Gastroesophageal sphincter (tissue), 4 donors: Measurements from ENCODE around the gene TOMM40. TPM values are rescaled to one million over a fixed set of nuclear protein-coding genes. Genes with fewer than 3 reads are reported as not detected.
"Not testable (repeated sequence)": the region's sequence is repeated elsewhere in the genome, so short reads cannot be mapped to it uniquely, and the experiment has no call there.

Source experiments
- ATAC-seq: fragments of 150-250 bp; one replicate; pipeline ENCODE4 v1.9.1; 2016; ENCODE audit warnings: mild to moderate bottlenecking, moderate library complexity
- H3K27ac ChIP-seq, 4 donors: fragments of 200-600 bp; sonication (generic) in 3 of 4; 1 replicate in 3 of 4; 2 replicates in 1 of 4; pipeline ENCODE4 v1.5.1; 2016 to 2019
- H3K27me3 ChIP-seq: fragments of 200-600 bp; sonication (generic); one replicate; pipeline ENCODE4 v1.5.1; 2019
- H3K36me3 ChIP-seq, 2 donors: fragments of 200-600 bp; sonication (generic); one replicate each; pipeline ENCODE4 v1.5.1; 2019; ENCODE audit warnings: control low read depth in 1 of 2
- H3K4me1 ChIP-seq, 3 donors: fragments of 200-600 bp; sonication (generic); 1 replicate in 2 of 3; 2 replicates in 1 of 3; pipeline ENCODE4 v1.5.1; 2016 to 2019; ENCODE audit warnings: control low read depth in 2 of 3
- H3K4me3 ChIP-seq, 2 donors: fragments of 200-600 bp; sonication (generic); one replicate each; pipeline ENCODE4 v1.5.1; 2019; ENCODE audit warnings: mild to moderate bottlenecking in 1 of 2, moderate library complexity in 1 of 2
- H3K9me3 ChIP-seq, 3 donors: fragments of 200-600 bp; sonication (generic); one replicate each; pipeline ENCODE4 v1.5.1; 2017 to 2019; ENCODE audit warnings: control low read depth in 2 of 3
- CTCF ChIP-seq, 4 experiments: fragments of 200-600 bp in 2 of 4; fragments of 450-650 bp in 2 of 4; sonication (generic) in 1 of 4; IDR thresholded peaks; one replicate each; pipeline ENCODE4 v1.5.1; 2017 to 2019; ENCODE audit warnings: antibody characterized with exemption in 4 of 4, mild to moderate bottlenecking in 2 of 4, moderate library complexity in 2 of 4
- EP300 ChIP-seq: sonication (generic); formaldehyde crosslinking; IDR thresholded peaks from one replicate; pipeline ENCODE4 v1.6.1; 2017; ENCODE audit warnings: antibody characterized with exemption, mild to moderate bottlenecking
- POLR2A ChIP-seq, 2 donors: fragments of 450-650 bp; IDR thresholded peaks; one replicate each; pipeline ENCODE4 v1.6.1; 2017; ENCODE audit warnings: antibody characterized with exemption in 2 of 2, mild to moderate bottlenecking in 2 of 2, moderate library complexity in 1 of 2
- POLR2AphosphoS5 ChIP-seq: sonication (generic); formaldehyde crosslinking; IDR thresholded peaks from one replicate; pipeline ENCODE4 v1.6.1; 2017; ENCODE audit warnings: antibody characterized with exemption
- WGBS, 2 donors: methylation state at CpG; one replicate each; pipeline ENCODE4 v1.1.5; 2018; ENCODE audit warnings: low coverage in 1 of 2; 5-methylcytosine and 5-hydroxymethylcytosine counted together
- total RNA-seq, 4 donors: library from RNA; depleted of rRNA; stranded (reverse); fragments of >200 nt; gene quantifications; one replicate each; pipeline ENCODE4 v1.1.0, GENCODE V29; 2016

Gene TOMM40
- total RNA-seq, 4 donors from 2014 or later = 30.7 to 41.2 (median 33.7) TPM

- no peaks in the 10 kb centered on the region for H3K9me3 ChIP-seq
Observed at GRCh38 chr19:44851427-44851826, 39.6 kb upstream of the TOMM40 start.

DNA sequence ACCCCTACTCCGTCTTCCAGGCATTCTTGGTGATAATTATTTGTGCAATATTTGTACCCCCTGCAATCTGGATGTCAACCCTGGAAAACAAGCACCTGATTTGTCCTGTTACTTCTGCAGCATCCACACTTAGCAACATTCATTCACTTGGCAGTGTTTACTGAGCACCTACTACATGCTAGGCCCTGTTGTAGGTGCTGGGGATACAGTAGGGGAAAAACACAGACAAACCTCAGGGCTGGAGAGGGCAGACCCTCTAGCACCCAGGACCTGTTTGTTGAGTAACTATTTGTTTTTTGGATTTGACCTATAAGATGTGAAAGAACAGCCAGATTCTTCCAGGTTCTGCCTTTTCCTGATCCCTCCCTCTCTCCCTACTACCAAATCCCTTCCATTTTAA, 35.4 kb upstream of the TOMM40 start:
- Histone ChIP-seq H3K27me3 (no peaks in the 10 kb centered on the region), H3K9me3 (no peaks in the 10 kb centered on the region), H3K4me1 (peaks cover 0 to 22% (median 0%) of the 10 kb centered on the region in 3 donors), H3K27ac (peak overlapping the region in 2 of 4 donors; percentile 15 to 42), H3K4me3 (no peak overlapping the region), H3K36me3 (peaks cover 0 to 22% of the 10 kb centered on the region in 2 donors)
- WGBS, 2 donors = 83 to 100% methylated on average over 1 of the region's 1 CpG
- ATAC-seq = no peak
- TF ChIP-seq POLR2AphosphoS5 (no peak), POLR2A (IDR thresholded peaks at IDR 0.05) (no peak), EP300 (no peak), CTCF (IDR thresholded peaks at IDR 0.05) (no peak)

More at GRCh38 chr19:44851427-44851826, 39.6 kb upstream of the TOMM40 start:
- 83 to 100% methylated on average over 1 to 2 of the region's 2 CpGs for WGBS, 2 donors
- peaks cover 0 to 40% (median 10%) of the 10 kb centered on the region in 3 donors for H3K4me1 ChIP-seq
- no peak for TF ChIP-seq CTCF (IDR thresholded peaks at IDR 0.05)
- no peak for TF ChIP-seq POLR2AphosphoS5
- no peak for TF ChIP-seq POLR2A (IDR thresholded peaks at IDR 0.05)
- no peak for TF ChIP-seq EP300
- H3K36me3 ChIP-seq = peaks cover 0 to 13% of the 10 kb centered on the region in 2 donors
- ATAC-seq = no peak
- H3K4me3 ChIP-seq = no peak overlapping the region
- H3K27ac ChIP-seq = peak overlapping the region in 1 of 4 donors; percentile 96
- H3K27me3 ChIP-seq = no peaks in the 10 kb centered on the region

DNA sequence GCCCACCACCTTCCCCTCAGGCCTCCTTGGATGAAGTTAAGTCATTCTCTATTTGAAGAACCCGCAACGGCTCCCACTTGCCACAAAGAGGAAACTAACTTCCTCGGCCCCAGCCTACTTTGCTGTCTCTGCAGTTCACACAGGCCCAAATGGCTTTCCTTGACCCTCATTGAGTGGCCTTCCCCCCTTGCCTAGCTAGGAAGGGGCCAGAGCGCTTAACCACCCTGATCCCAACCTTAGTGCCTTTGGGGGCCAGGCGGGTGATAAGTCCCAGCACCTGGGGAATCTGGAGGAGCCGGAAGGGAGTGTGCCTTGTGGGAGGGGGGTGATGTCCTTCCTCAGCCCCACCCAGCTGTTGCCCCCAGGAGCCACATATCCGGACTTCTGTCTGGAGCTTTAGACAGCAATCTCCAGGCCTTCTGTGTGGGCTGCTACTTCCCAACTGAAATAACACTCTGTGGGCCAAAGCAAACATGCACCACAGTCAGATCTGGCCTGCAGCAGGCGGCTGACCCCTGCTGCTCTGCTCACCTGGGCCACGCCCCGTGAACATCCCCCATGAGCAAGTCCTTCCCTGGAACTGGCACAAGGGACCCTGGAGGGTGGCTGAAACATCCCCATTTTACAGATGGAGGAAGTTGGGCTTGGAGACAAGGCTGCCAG, 34.5 kb upstream of the TOMM40 start:
- Histone ChIP-seq H3K27me3 (no peaks in the 10 kb centered on the region), H3K4me3 (no peak overlapping the region), H3K4me1 (peaks cover 0 to 16% (median 0%) of the 10 kb centered on the region in 3 donors), H3K27ac (peak overlapping the region in 3 of 4 donors; percentile 15 to 42 (median 18)), H3K9me3 (no peaks in the 10 kb centered on the region), H3K36me3 (peaks cover 0 to 23% of the 10 kb centered on the region in 2 donors)
- 52 to 70% methylated on average over 2 to 4 of the region's 10 CpGs for WGBS, 2 donors
- no peak for ATAC-seq
- TF ChIP-seq CTCF (IDR thresholded peaks at IDR 0.05) (no peak), POLR2A (IDR thresholded peaks at IDR 0.05) (no peak), EP300 (no peak), POLR2AphosphoS5 (no peak)

GRCh38 chr19:44857837-44858236, 33.2 kb upstream of the TOMM40 start:
- peaks cover 0 to 16% (median 0%) of the 10 kb centered on the region in 3 donors for H3K4me1 ChIP-seq
- TF ChIP-seq EP300 = no peak
- no peak for TF ChIP-seq POLR2AphosphoS5
- TF ChIP-seq POLR2A (IDR thresholded peaks at IDR 0.05) = no peak
- no peak for TF ChIP-seq CTCF (IDR thresholded peaks at IDR 0.05)
- no peaks in the 10 kb centered on the region for H3K27me3 ChIP-seq
- 84 to 87% methylated on average over 4 of the region's 4 CpGs for WGBS, 2 donors
- no peak for ATAC-seq
- peaks cover 0 to 22% of the 10 kb centered on the region in 2 donors for H3K36me3 ChIP-seq
- H3K4me3 ChIP-seq = no peak overlapping the region
- no peak overlapping the region for H3K27ac ChIP-seq
- no peaks in the 10 kb centered on the region for H3K9me3 ChIP-seq

- WGBS, 2 donors = 89 to 90% methylated on average over 3 of the region's 3 CpGs
- H3K36me3 ChIP-seq = peaks cover 0 to 31% of the 10 kb centered on the region in 2 donors
- H3K27me3 ChIP-seq, H3K27ac ChIP-seq, H3K4me3 ChIP-seq, H3K9me3 ChIP-seq, ATAC-seq, H3K4me1 ChIP-seq: not testable (repeated sequence)
Observed at GRCh38 chr19:44861576-44861975, 29.5 kb upstream of the TOMM40 start.
